Measurements from ENCODE around the gene MBLAC1.

DNA sequence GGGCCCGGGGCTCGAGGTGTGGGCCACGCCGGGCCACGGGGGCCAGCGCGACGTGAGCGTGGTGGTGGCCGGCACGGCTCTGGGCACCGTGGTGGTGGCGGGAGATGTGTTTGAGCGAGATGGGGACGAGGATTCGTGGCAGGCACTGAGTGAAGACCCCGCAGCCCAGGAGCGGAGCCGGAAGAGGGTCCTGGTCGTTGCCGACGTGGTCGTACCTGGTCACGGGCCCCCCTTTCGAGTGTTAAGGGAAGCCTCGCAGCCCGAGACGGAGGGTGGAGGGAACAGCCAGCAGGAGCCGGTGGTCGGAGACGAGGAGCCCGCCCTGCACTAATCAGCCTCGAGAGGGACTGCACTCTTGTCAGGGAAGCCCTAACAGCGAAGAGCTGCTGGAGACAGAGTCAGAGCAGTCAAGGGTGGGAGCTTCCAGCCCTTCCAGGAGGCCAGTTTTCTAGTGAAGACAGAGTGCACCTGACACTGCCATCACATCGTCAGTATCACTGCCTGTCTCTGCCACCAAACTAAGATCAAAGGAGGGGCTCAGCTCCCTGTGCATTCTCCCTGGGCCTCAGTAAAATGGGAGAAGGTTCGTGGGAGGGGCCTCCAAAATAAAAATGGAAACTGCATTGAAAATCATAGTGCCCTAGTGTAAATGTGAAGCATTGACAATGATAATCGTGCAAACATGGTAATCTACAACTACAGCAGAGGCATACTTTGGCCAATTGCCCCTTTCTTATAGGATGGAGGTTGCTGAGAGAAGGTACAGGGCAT is 1.3 kb downstream of the MBLAC1 start:
- TF ChIP-seq EZH2 (IDR thresholded peaks at IDR 0.05; ENCODE audit: borderline replicate concordance, low read length): no peak
- TF ChIP-seq, protein P1, sequence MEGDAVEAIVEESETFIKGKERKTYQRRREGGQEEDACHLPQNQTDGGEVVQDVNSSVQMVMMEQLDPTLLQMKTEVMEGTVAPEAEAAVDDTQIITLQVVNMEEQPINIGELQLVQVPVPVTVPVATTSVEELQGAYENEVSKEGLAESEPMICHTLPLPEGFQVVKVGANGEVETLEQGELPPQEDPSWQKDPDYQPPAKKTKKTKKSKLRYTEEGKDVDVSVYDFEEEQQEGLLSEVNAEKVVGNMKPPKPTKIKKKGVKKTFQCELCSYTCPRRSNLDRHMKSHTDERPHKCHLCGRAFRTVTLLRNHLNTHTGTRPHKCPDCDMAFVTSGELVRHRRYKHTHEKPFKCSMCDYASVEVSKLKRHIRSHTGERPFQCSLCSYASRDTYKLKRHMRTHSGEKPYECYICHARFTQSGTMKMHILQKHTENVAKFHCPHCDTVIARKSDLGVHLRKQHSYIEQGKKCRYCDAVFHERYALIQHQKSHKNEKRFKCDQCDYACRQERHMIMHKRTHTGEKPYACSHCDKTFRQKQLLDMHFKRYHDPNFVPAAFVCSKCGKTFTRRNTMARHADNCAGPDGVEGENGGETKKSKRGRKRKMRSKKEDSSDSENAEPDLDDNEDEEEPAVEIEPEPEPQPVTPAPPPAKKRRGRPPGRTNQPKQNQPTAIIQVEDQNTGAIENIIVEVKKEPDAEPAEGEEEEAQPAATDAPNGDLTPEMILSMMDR (IDR thresholded peaks at IDR 0.05; ENCODE audit: low read length): no peak
